GM19397 (cell line): ENCODE data around the gene GOLGA1.
"Not testable (repeated sequence)": the region's sequence is repeated elsewhere in the genome, so short reads cannot be mapped to it uniquely, and the experiment has no call there.

ENCODE experiments used
- ATAC-seq: cut with Tn5 transposase; IDR thresholded peaks from one replicate; pipeline ENCODE4 v1.9.1; 2021; ENCODE audit warnings: mild to moderate bottlenecking, moderate library complexity; ENCODE audit not compliant: unreplicated experiment

The GOLGA1 gene

GRCh38 chr9:124861342-124862229 lies 79.3 kb downstream of the GOLGA1 start, which contains the start of the genes ARPC5L and RPL35:
TSS of gene ARPC5L (plus strand) at chr9:124862130. CDS start at chr9:124869291, 7,161 bp downstream.
TSS of gene RPL35 (minus strand) at chr9:124861957. CDS start at chr9:124861912, 45 bp downstream.
- ATAC-seq = peak; percentile 88

- ATAC-seq = no peak
Measured at GRCh38 chr9:124860582-124861341, 80.1 kb downstream of the GOLGA1 start.

GRCh38 chr9:124859803-124860581 lies 80.9 kb downstream of the GOLGA1 start:
- ATAC-seq = no peak

GRCh38 chr9:124858330-124859046 lies 82.4 kb downstream of the GOLGA1 start:
- no peak for ATAC-seq

GRCh38 chr9:124857533-124858162 lies 83.2 kb downstream of the GOLGA1 start:
- ATAC-seq = no peak

GRCh38 chr9:124855944-124856765 lies 84.7 kb downstream of the GOLGA1 start:
- no peak for ATAC-seq

- no peak for ATAC-seq
Measured at GRCh38 chr9:124855566-124855943, 85.3 kb downstream of the GOLGA1 start.

- no peak for ATAC-seq
Measured at GRCh38 chr9:124854822-124855221, 86.1 kb downstream of the GOLGA1 start.

- no peak for ATAC-seq
Measured at GRCh38 chr9:124854161-124854560, 86.7 kb downstream of the GOLGA1 start.

- ATAC-seq = no peak
Measured at GRCh38 chr9:124853605-124854143, 87.2 kb downstream of the GOLGA1 start.

GRCh38 chr9:124852829-124853531 lies 87.9 kb downstream of the GOLGA1 start, which contains the start of gene WDR38:
TSS of gene WDR38 (plus strand) at chr9:124853460. CDS start at chr9:124853532, 72 bp downstream.
- peak; percentile 68 for ATAC-seq

GRCh38 chr9:124852121-124852828 lies 88.6 kb downstream of the GOLGA1 start:
- ATAC-seq = no peak

- ATAC-seq = no peak
Measured at GRCh38 chr9:124849801-124850200, 91.1 kb downstream of the GOLGA1 start.

- no peak for ATAC-seq
Measured at GRCh38 chr9:124846969-124847368, 93.9 kb downstream of the GOLGA1 start.

GRCh38 chr9:124846467-124846866 lies 94.4 kb downstream of the GOLGA1 start:
- ATAC-seq = not testable (repeated sequence)

GRCh38 chr9:124844291-124844690 lies 96.6 kb downstream of the GOLGA1 start:
- no peak for ATAC-seq

- no peak for ATAC-seq
Measured at GRCh38 chr9:124843456-124844034, 97.3 kb downstream of the GOLGA1 start.
